GM11168 (cell line): Measurements from ENCODE around the gene BLACAT1.
"Not testable (repeated sequence)": the region's sequence is repeated elsewhere in the genome, so short reads cannot be mapped to it uniquely, and the experiment has no call there.

ENCODE experiments used
- in situ Hi-C: fragments of 300-500 bp; cut with MboI; formaldehyde crosslinking; loops from one replicate; pipeline ENCODE4 v1.12.0; 2022; ENCODE audit warnings: low sequenced_read_pairs; ENCODE audit not compliant: unreplicated experiment

The BLACAT1 gene

GRCh38 chr1:205443585-205444299, 12.1 kb downstream of the BLACAT1 start:
- in situ Hi-C loops = no loop called here

DNA sequence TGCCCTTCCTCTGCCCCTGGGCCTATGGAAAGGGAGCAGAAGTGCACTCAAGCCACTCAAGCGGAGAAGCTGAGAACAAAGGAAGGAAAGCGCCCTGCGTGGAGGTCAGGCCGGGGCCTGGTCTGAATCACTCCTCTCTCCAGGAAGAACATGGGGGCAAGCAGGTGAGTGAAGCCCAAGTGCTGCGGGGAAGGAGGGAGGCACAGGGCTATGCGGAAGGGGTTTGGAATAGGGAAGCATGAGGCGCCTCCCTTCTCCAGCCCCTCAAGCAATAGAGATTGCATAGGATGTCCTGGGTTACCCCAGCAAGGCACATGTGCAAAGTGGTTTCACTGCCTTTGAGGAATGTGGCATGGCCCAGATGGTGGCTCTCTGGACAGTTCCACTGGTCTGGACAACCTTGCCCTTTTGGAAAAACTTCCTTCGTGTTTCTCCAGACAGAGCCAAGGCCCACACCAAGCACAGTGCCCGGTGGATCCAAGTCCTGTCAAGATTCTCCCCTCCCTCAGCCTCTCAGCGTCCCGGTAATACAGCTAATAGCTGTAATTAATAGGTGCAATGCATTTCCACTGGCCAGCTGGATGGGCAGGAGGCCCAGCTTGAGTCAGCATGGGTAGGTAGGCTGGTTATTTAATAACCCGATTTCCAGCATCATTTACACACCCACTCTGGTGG, 13.7 kb downstream of the BLACAT1 start:
- in situ Hi-C loops = no loop called here

- in situ Hi-C loops = no loop called here
These were observed 14.2 kb downstream of the BLACAT1 start for GRCh38 chr1:205441716-205442050.

GRCh38 chr1:205441318-205441633, 14.6 kb downstream of the BLACAT1 start:
- in situ Hi-C loops = no loop called here

DNA sequence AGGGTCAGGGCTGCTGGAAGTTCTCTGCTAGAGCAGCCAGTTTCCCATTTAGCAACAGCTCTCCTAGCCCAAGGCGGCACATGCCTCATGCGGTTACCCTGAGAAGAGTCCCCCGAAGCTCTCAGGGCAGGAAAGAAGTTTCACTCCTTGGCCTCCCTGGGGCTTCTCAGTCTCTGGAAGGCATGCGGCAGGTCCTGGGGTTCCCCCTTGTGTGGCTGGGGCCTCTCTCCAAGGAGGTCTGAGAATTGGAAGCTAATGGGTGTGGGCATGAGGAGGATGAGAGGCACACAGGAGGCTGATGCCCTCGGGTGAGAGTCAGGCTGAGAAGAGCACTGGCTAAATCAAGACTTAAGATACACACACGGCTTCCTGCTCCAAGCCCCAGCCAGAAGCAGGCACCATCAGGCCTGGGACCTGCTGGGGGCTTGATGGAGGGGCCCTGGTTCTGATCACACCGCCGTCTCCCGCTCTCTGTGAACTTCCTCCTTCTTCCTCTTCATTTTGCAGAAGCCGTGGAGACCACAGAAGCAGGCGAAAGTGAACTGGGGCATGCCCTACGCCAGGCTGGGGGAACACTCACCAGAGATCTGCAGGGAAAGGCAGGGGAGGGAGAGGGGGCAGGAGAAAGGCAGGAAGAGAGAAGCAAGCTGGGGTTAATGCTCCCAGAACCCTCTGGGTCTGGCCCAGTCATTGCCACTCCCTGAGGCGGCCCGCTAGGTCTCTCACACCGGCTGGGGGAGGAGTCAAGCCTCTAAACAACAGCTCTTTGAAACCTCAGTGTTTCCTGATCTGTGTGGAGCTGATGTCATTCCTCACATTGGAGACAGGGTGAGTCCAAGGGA, 15.1 kb downstream of the BLACAT1 start:
- in situ Hi-C loops = no loop called here

DNA sequence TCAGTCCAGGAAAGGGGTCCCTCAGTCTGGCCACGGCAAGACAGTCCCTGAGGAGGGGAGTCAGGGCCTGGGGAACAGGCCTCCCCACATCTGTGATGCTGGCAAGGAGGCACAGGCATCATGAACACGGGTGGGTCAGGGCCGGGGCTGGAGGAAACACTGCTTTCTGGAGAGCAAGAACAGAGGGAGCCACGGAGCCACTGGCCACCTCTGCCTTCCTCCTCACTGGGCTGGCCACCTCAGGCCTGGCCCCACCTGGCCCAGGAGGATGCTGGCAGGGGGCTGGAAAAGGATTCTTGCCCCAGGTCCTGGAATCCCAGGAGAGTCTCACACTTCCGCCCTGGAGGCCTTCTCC, 15.7 kb downstream of the BLACAT1 start:
- in situ Hi-C loops = no loop called here

GRCh38 chr1:205438213-205439158, 17.4 kb downstream of the BLACAT1 start:
- in situ Hi-C loops = no loop called here

- in situ Hi-C loops = no loop called here
These were observed 18.3 kb downstream of the BLACAT1 start for GRCh38 chr1:205437570-205437969.

GRCh38 chr1:205436776-205437410, 19.0 kb downstream of the BLACAT1 start:
- in situ Hi-C loops = no loop called here

- in situ Hi-C loops = no loop called here
These were observed 20.0 kb downstream of the BLACAT1 start for GRCh38 chr1:205435578-205436573.

DNA sequence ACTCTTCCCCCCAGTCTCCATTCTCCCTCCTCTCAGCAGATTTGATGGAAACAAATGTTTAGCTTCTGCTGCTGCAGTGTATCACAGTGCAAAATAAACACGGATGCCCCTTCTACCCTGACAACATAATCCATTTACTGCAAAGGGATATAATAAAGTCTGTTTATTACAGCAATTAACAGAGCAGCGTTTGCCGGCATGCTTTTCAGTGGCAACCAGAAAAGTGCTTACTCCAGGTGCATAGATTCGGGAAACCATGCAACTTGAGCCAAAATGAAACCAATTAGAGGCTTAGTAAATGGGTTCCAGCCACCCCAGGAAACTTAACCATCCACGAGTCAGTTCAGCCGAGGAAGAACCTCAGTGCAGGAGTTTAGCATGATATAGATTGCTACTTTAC, 21.1 kb downstream of the BLACAT1 start:
- in situ Hi-C loops = no loop called here

DNA sequence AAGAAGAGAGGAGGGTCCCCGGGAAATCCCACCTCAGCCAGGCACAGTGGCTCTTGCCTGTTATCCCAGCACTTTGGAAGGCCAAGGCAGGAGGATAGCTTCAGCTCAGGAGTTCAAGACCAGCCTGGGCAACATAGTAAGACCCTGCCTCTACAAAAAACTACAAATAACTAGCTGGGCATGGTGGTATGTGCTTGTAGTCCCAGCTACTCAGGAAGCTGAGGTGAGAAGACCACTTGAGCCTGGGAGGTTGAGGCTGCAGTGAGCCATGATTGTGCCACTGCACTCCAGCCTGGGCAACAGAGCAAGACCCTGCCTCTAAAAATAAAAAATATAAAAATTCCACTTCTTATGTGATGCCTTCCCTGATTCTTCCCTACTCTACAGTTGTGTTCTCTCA, 23.2 kb downstream of the BLACAT1 start:
- in situ Hi-C loops = not testable (repeated sequence)

- in situ Hi-C loops = no loop called here
These were observed 23.7 kb downstream of the BLACAT1 start for GRCh38 chr1:205432116-205432515.

GRCh38 chr1:205430696-205431305, 25.0 kb downstream of the BLACAT1 start:
- in situ Hi-C loops = no loop called here

GRCh38 chr1:205429762-205430695, 25.8 kb downstream of the BLACAT1 start:
- in situ Hi-C loops = no loop called here

DNA sequence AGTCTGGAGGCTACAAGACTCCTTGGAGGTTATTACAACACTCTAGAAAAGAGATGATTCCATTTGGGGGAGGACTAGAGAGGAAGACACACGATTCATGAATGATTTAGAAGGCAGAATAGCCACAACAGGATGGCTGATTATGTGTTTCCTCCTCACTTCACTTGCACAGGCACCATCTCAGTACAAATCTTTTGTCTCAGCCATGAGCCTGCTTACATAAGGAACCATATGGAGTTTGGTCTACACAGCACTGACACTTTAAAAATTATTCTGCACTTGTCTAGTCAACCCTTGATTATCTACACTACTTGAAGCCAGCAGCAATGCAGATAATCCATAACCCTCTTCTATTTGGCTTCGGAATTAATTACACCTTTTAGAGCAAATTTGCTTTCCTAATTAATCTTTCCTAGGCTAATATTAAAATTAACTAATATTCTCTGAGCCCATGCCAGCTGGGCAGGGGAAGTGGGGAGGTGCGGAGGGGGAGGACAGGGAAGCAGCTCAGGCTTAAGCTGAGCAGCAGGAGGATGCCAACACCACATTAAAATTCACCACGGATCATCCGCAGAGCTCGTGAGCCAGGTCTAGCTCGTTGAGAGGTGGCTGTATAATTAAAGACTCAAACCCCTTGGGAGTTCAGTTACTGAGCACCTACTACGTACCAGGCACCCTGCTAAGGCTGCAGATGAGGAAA, 30.8 kb downstream of the BLACAT1 start:
- in situ Hi-C loops = no loop called here
